ENCODE measurements around the gene FAM237B.

Gene FAM237B

DNA sequence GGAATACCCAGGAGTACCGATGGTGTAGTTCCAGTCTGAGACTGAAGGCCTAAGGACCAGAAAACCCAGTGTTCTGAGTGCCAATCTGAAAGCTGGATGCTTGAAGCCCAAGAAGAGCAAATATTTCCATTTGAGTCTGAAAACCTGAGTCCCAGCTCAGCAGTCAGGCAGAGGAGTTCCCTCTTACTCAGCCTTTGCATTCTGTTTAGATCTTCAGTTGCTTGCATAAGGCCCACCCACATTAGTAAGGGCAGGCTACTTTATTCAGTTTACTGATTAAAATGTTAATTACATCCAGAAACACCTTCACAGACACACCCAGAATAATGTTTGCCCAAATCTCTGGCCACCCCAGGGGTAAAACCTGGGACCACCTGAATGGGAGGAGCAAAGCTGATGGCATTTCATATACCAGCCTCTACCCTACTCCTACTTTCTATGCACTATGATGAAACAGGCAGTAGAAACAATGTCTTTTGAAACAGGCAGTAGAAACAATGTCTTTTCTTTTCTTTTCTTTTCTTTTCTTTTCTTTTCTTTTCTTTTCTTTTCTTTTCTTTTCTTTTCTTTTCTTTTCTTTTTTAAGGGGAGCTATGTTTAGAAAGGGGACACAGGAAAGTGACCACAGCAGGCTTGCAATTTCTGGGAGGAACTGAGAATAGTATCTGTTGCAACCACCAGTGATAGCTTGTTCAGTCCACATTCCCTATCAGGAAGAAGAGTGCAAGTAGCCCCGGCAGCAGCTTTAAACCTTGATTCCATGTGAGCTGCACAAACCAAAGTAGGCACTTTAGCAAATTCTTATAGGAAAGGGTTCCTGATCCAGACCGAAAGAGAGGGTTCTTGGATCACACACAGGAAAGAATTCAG is 30.6 kb downstream of the FAM237B start:
- no peak for DNase-seq

DNA sequence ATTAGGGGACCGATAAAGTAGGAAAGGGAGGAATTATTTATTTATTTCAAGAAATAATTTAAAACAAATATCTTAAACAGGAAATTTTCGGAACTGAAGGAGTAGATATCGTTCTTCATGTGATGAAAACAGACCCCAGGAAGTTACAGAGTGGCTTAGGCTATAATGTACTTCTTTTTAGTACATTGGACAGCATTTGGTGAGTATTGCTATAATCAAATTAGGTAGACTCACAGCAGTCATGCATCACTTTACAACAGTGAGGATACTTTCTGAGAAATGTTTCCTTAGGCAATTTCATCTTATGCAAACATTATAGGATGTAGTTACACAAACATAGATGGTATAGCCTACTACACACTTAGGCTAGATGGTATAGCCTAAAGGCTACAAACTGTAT is 33.0 kb downstream of the FAM237B start:
- DNase-seq: no peak

DNA sequence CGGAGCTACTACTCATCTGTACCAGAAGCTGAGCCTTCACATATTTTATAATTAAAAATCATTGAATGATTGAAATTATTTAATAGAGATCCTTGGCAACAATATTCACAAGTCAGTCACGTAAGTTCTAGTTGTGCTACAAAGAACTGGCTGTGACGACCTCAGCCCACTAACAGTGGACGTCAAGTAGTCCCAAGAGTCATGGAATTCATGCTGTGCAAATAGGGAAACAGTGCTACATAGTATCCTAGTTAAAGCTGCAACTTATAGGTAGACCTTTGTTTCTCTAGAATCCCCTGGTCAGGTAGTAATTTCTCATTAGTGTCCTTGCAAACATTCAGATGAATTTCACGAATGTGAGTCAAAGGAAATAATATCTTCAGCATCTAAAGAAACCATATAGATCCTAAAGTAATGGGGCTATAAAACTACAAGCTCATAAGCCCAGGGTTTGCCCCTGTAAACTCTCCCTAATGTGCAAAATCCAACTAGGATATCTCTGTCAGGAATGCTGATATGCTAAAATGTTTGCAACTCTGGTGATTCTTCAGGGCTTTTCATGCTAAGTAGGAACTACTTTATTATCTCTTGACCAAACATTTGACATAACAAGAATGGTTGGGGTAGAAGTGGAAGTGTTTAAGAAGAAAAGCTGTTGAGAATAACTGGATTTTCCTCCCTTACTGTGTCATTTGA is 44.9 kb downstream of the FAM237B start:
- no peak for DNase-seq

DNA sequence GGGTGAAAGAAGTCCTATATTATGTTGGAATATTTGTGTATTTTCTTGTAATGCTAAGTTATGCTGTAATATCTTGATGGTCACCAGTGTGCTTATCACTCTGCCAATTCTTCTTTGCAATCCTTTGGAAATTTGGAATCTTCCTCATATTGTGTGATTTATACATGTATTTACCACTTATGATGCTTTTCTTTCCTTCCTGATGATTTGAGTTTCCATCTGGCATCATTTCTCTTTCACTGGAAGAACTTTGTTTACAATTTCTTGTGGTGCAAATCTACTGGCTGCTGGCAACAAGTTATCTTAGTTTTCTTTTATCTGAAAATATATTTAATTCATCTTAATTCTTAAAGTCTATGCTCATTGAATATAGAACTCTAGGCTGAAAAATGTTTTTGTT is 46.9 kb downstream of the FAM237B start:
- no peak for DNase-seq

DNA sequence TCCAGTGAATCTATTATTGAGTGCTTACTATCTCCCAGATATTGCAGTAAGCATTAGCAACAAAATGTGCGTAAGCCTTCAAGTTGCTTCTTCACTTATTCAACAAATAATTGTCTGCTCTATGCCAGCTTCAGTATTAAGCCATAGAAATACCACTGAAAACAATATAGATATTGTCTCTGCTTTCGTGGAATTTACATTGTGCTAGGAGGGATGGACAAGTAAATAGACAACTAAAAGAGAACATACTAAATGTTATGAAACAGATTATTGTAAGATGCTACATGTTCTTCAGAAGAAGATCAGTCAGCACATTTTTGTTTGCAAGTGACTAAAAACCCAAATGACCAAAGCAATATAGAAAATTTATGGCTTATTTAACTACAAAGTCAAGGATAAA is 48.9 kb downstream of the FAM237B start:
- DNase-seq: no peak

DNA sequence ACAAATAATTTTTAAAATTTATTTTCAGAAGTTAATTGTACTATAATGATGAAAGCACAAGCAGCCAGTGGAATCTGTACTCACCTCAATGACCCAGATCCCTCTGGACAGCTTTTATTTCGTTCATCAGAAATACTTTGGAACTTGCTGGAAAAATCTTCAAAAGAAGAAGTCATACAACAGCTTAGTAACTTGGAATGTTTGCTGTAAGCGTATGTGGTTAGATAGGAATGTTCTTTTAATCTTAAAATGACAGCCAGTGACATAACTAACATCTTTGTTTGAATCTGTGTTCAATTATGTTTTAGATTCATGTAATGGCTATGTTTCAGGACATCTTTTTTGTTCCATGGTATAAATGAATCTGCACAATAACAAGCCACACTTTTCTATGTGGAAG is 49.4 kb downstream of the FAM237B start:
- DNase-seq: no peak

DNA sequence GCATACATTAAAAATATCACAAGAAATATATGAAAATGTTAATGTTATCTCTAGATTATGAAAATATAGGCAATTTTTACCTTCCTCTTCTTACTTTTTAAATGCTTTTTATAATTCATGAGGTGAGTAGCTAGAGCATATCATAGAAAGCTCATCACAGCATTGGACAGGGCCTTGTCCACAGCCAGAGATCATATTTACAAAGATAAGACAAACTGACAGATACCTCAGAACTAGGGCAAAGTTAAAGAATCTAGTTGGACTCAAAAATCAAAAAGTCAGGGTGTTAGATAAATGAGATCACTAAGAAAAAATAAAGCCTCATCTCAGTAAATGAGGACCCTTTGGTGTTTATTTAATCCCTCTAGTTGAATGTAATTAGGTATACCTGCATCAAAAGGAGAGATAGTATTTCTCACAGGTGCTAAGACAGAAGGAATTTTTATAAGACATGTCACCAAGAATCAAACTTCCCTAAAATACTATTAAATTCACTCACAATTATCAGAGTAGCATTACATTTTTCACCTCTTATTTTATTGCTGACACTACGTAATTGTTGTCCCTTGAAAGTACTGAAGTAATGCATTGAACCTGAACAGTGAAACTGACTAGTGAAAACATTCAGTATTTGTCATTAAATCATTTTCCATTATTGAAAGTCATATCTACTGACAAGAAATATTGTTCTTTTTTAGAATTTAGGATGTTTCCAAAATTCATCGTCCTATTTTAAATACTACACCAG is 50.5 kb downstream of the FAM237B start:
- DNase-seq: no peak

DNA sequence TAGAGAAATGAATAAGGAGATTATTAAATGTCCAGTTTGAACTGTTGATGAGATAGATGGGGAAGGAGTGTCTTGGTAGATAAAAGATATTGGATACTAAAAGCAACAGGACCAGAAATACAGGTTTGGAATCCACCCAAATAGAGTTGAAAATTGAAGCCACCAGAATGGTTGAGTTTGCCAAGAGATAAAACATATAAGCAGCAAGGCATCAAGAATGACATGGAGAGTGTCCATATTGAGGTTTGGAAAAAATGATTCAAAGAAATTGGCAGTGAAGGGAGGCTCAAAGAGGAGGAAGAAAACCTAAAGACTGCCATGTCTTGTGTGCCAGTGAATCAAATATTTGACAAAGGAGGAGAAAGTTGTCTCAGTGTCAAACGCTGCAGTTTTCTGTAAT is 51.9 kb downstream of the FAM237B start:
- DNase-seq: no peak

DNA sequence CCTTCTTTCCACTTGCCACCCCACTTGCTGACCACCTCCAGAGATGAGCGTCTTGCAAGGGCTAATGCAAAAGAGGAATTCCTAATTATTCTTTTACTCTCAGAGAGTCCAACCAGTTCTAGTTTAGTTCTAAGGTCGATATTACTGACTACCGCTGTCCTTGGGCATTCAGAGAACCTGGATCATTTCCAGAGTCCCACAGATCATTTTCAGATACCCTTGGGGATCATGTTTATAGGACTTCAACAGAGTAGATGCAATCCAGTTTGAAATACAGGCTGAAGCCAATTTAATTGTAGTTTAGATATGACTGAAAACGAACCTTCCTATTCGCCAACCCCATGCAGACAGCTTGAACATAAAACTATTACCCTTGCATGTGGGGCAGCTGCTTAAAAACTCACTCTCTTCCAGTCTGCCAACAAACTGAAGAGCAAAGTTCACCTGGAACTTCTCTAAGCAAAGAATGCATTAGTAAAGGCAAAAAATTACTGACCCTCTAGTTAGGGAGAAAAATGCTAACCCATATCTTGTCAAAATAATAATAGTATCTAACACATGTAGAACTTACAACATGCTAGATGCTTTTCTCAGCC is 53.7 kb downstream of the FAM237B start:
- DNase-seq: no peak

DNA sequence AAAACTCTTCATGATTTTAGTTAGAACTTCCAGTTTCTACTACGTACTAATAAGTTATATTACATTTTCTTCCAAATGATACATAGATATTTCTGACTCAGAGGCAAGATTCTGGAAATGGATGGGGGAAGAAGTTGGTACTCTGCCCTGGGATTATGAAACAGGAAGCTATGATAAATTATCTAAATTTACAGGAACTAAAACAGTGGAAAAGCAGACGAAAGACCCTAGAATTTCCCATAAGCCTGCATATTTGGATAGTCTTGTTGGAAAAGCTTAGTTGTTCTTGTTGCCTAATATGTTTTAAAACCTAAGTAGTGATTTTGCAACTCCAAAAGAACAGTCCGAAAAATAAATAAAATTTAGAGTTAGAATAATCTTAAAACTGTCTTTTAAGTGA is 54.3 kb downstream of the FAM237B start:
- DNase-seq: no peak
